GM12892 (cell line): ENCODE results near the gene NAP1L4.

Source experiments
- POLR2AphosphoS5 ChIP-seq: IDR thresholded peaks from 2 replicates; pipeline ENCODE4 v1.6.1; 2011; ENCODE audit warnings: low read depth, low read length, control low read depth
- TAF1 ChIP-seq: IDR thresholded peaks from 2 replicates; pipeline ENCODE4 v1.6.1; 2011; ENCODE audit warnings: low read depth, mild to moderate bottlenecking, control low read depth, low read length, borderline replicate concordance

GRCh38 chr11:2997406-2997805 lies 5.3 kb upstream of the NAP1L4 start:
- no peak for TF ChIP-seq TAF1
- TF ChIP-seq POLR2AphosphoS5, result no peak
